GM19468 (cell line): ENCODE data around the gene LILRB4.
"Not testable (repeated sequence)": the region's sequence is repeated elsewhere in the genome, so short reads cannot be mapped to it uniquely, and the experiment has no call there.

ENCODE experiments used
- ATAC-seq: cut with Tn5 transposase; IDR thresholded peaks from one replicate; pipeline ENCODE4 v1.9.1; 2021; ENCODE audit warnings: mild to moderate bottlenecking, moderate library complexity, moderate number of reproducible peaks; ENCODE audit not compliant: unreplicated experiment; ENCODE audit errors: extremely low read depth

Gene LILRB4

GRCh38 chr19:54646331-54646841 lies 16.4 kb upstream of the LILRB4 start:
- no peak for ATAC-seq

- no peak for ATAC-seq
These were observed 14.7 kb upstream of the LILRB4 start for GRCh38 chr19:54648129-54648528.

- no peak for ATAC-seq
These were observed 12.6 kb upstream of the LILRB4 start for GRCh38 chr19:54650108-54650655.

GRCh38 chr19:54653181-54653809 lies 9.5 kb upstream of the LILRB4 start:
- ATAC-seq: no peak

- no peak for ATAC-seq
These were observed 8.1 kb upstream of the LILRB4 start for GRCh38 chr19:54654447-54655321.

- ATAC-seq: no peak
These were observed 3.5 kb upstream of the LILRB4 start for GRCh38 chr19:54659300-54659699.

- no peak for ATAC-seq
These were observed 2.5 kb upstream of the LILRB4 start for GRCh38 chr19:54660306-54660705.

GRCh38 chr19:54660964-54661363 lies 1.8 kb upstream of the LILRB4 start:
- ATAC-seq: no peak

- ATAC-seq: no peak
These were observed 821 bp upstream of the LILRB4 start for GRCh38 chr19:54661846-54662481.

- no peak for ATAC-seq
These were observed 2.7 kb downstream of the LILRB4 start for GRCh38 chr19:54665530-54665929.

GRCh38 chr19:54667217-54667616 lies 4.4 kb downstream of the LILRB4 start:
- no peak for ATAC-seq

GRCh38 chr19:54668353-54668752 lies 5.6 kb downstream of the LILRB4 start:
- no peak for ATAC-seq

- ATAC-seq: no peak
These were observed 8.0 kb downstream of the LILRB4 start for GRCh38 chr19:54670576-54671357.

- ATAC-seq: no peak
These were observed 10.4 kb downstream of the LILRB4 start for GRCh38 chr19:54673222-54673621.

- ATAC-seq: no peak
These were observed 11.3 kb downstream of the LILRB4 start for GRCh38 chr19:54674021-54674617.

- ATAC-seq: not testable (repeated sequence)
These were observed 13.5 kb downstream of the LILRB4 start for GRCh38 chr19:54676210-54676834.

GRCh38 chr19:54677217-54677616 lies 14.4 kb downstream of the LILRB4 start:
- no peak for ATAC-seq

- ATAC-seq: not testable (repeated sequence)
These were observed 18.8 kb downstream of the LILRB4 start for GRCh38 chr19:54681596-54681995.

- no peak for ATAC-seq
These were observed 19.6 kb downstream of the LILRB4 start for GRCh38 chr19:54682306-54682856.
